Endodermal cell (in vitro differentiated cells): ENCODE data around the gene KCNQ5. TPM values are rescaled to one million over a fixed set of nuclear protein-coding genes. Genes with fewer than 3 reads are reported as not detected.

Experiments used
- DNase-seq: peaks from one replicate; pipeline ENCODE4 v3.0.0-alpha.2; 2017
- H3K27ac ChIP-seq: 2 replicates; pipeline ENCODE4 v1.5.1; 2013; ENCODE audit warnings: mild to moderate bottlenecking, low read depth, low read length, moderate library complexity
- H3K27me3 ChIP-seq: 2 replicates; pipeline ENCODE4 v1.6.1; 2013; ENCODE audit warnings: mild to moderate bottlenecking, low read length, moderate library complexity; ENCODE audit not compliant: insufficient read depth, control insufficient read depth, poor library complexity, severe bottlenecking
- H3K36me3 ChIP-seq: 2 replicates; pipeline ENCODE4 v1.7.0; 2013; ENCODE audit warnings: mild to moderate bottlenecking, low read length, moderate library complexity; ENCODE audit not compliant: control insufficient read depth, insufficient read depth
- H3K4me1 ChIP-seq: one replicate; pipeline ENCODE4 v1.7.0; 2013; ENCODE audit warnings: low read length; ENCODE audit not compliant: control insufficient read depth, insufficient read depth
- H3K4me3 ChIP-seq: 2 replicates; pipeline ENCODE4 v1.5.1; 2013; ENCODE audit warnings: mild to moderate bottlenecking, low read length, moderate library complexity
- H3K9ac ChIP-seq: 2 replicates; pipeline ENCODE4 v1.6.1; 2013; ENCODE audit warnings: mild to moderate bottlenecking, low read length, moderate library complexity; ENCODE audit not compliant: poor library complexity, severe bottlenecking; ENCODE audit errors: extremely low read depth
- H3K9me3 ChIP-seq: 2 replicates; pipeline ENCODE4 v1.6.1; 2013; ENCODE audit warnings: mild to moderate bottlenecking, low read length, moderate library complexity; ENCODE audit not compliant: control insufficient read depth
- H3K27ac Mint-ChIP-seq: 2 replicates; pipeline ENCODE4 v1.8.0; 2020; ENCODE audit warnings: mixed read lengths
- H3K27me3 Mint-ChIP-seq: 2 replicates; pipeline ENCODE4 v1.8.0; 2021; ENCODE audit warnings: mild to moderate bottlenecking, mixed read lengths; ENCODE audit not compliant: insufficient read depth
- H3K36me3 Mint-ChIP-seq: 2 replicates; pipeline ENCODE4 v1.8.0; 2020; ENCODE audit warnings: low read depth, mixed read lengths
- H3K4me1 Mint-ChIP-seq: 2 replicates; pipeline ENCODE4 v1.8.0; 2020; ENCODE audit warnings: mixed read lengths
- H3K4me3 Mint-ChIP-seq: 2 replicates; pipeline ENCODE4 v1.8.0; 2020; ENCODE audit warnings: mild to moderate bottlenecking, moderate library complexity, mixed read lengths
- H3K9me3 Mint-ChIP-seq: 2 replicates; pipeline ENCODE4 v1.8.0; 2020; ENCODE audit warnings: mild to moderate bottlenecking, mixed read lengths
- WGBS, 2 experiments: methylation state at CpG; one replicate each; pipeline versions ENCODE4 v1.1.5 to v1.1.7; 2013; ENCODE audit warnings: missing lambda C conversion rate in 2 of 2, mixed read lengths in 1 of 2; ENCODE audit not compliant: insufficient coverage in 1 of 2, insufficient read length in 1 of 2; 5-methylcytosine and 5-hydroxymethylcytosine counted together
- total RNA-seq, 2 donors: library from RNA; stranded (reverse); fragmentation: NEBNext Ultra II Directional in 1 of 2; extraction: Animal tissue kit (Norgen Biotek cat#: 25700) in 1 of 2; gene quantifications; 2 replicates in 1 of 2; 3 replicates in 1 of 2; pipeline ENCODE4 v1.2.1, GENCODE V29; 2021
- TF ChIP-seq, protein P1 (sequence below): fragments of 200-600 bp; sonication (generic); conservative IDR thresholded peaks from 2 replicates; pipeline ENCODE4 v1.5.0; 2021; ENCODE audit warnings: antibody characterized with exemption, mild to moderate bottlenecking

Gene KCNQ5
- total RNA-seq, 2 donors from 2014 or later: 2.4 to 8.3 TPM

DNA sequence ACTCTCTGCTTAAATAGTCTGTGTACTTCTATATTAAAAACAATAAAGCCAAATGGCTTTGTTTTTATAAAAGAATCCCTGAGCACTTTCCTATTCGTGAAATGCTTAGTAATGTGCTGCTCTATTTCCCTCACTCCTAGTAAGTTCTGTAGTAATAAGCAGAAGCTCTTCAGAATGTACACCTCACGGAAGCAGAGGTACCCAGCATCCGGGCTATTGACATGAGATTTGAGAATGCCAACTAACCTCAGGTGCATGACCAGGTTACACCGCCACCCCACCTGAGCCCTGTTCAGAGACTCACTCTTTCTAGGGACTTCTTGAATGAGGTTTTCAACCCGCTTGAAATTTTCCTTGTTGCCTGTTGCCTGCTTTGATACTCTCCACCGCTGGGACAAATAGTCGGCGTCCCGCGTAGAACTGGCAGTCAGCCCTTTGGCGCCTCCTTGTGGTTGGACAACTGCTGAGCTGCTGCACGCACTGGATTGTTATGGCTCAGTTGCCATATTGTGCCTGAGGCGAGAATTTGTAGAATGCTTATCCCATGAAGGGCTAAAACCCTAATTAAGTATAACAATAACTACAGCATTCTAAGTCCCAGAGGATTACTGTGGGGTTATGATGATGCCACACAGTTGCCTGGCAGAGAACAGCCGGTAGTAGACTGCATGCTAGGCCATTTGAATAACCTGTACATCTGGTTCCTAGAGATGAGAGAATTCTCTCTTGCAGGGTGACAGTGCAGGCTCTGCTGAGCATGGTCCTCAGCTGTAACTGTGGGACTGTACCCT, 508.0 kb downstream of the KCNQ5 start:
- Histone ChIP-seq H3K27ac (no peak overlapping the region), H3K9ac (no peak overlapping the region), H3K4me1 (peaks cover 4% of the 10 kb centered on the region), H3K36me3 (no peaks in the 10 kb centered on the region), H3K9me3 (no peaks in the 10 kb centered on the region), H3K4me3 (no peak overlapping the region), H3K27me3 (no peaks in the 10 kb centered on the region)
- H3K4me1 Mint-ChIP-seq: peaks cover 8% of the 10 kb centered on the region
- H3K27ac Mint-ChIP-seq: no peak overlapping the region
- 31 to 82% methylated on average over 5 to 14 of the region's 14 CpGs for WGBS, 2 experiments
- H3K4me3 Mint-ChIP-seq: no peak overlapping the region
- peaks cover 11% of the 10 kb centered on the region for H3K27me3 Mint-ChIP-seq
- H3K36me3 Mint-ChIP-seq: no peaks in the 10 kb centered on the region
- TF ChIP-seq, protein P1, sequence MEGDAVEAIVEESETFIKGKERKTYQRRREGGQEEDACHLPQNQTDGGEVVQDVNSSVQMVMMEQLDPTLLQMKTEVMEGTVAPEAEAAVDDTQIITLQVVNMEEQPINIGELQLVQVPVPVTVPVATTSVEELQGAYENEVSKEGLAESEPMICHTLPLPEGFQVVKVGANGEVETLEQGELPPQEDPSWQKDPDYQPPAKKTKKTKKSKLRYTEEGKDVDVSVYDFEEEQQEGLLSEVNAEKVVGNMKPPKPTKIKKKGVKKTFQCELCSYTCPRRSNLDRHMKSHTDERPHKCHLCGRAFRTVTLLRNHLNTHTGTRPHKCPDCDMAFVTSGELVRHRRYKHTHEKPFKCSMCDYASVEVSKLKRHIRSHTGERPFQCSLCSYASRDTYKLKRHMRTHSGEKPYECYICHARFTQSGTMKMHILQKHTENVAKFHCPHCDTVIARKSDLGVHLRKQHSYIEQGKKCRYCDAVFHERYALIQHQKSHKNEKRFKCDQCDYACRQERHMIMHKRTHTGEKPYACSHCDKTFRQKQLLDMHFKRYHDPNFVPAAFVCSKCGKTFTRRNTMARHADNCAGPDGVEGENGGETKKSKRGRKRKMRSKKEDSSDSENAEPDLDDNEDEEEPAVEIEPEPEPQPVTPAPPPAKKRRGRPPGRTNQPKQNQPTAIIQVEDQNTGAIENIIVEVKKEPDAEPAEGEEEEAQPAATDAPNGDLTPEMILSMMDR: peak; percentile 99
- DNase-seq: peak; percentile 96
- no peaks in the 10 kb centered on the region for H3K9me3 Mint-ChIP-seq

DNA sequence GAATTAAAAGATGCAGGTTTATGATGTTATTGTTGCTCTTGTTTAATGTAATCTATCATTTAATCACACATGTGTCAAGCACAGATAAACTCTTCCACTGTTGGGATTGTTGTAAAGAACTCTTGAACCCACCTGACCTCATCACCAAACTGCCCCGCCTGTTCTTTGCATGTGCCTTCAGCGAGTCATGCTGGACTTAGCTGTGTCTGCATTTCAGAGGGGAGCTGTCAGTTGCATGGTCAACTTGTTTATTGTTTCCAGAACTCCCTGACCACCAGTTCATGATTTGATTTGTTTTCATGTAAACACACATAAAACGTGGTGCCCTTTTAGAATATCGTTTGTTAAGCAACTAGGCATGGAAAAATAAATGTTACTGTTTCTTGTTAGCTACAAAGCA, 509.8 kb downstream of the KCNQ5 start:
- Histone ChIP-seq H3K27me3 (no peaks in the 10 kb centered on the region), H3K36me3 (no peaks in the 10 kb centered on the region), H3K4me1 (peaks cover 4% of the 10 kb centered on the region), H3K9me3 (no peaks in the 10 kb centered on the region), H3K4me3 (no peak overlapping the region), H3K9ac (no peak overlapping the region), H3K27ac (no peak overlapping the region)
- DNase-seq: no peak
- WGBS, 2 experiments: 84% methylated on average over 4 of the region's 4 CpGs
- Mint-ChIP-seq H3K9me3 (no peaks in the 10 kb centered on the region), H3K4me3 (no peak overlapping the region), H3K36me3 (no peaks in the 10 kb centered on the region), H3K27ac (no peak overlapping the region), H3K4me1 (peaks cover 8% of the 10 kb centered on the region), H3K27me3 (peaks cover 11% of the 10 kb centered on the region)
- TF ChIP-seq, protein P1: no peak

- peaks cover 8% of the 10 kb centered on the region for H3K4me1 Mint-ChIP-seq
- H3K36me3 Mint-ChIP-seq: no peaks in the 10 kb centered on the region
- Histone ChIP-seq H3K4me1 (peaks cover 4% of the 10 kb centered on the region), H3K36me3 (no peaks in the 10 kb centered on the region), H3K9me3 (no peaks in the 10 kb centered on the region), H3K27me3 (no peaks in the 10 kb centered on the region), H3K9ac (no peak overlapping the region), H3K27ac (no peak overlapping the region), H3K4me3 (no peak overlapping the region)
- H3K27me3 Mint-ChIP-seq: peaks cover 2% of the 10 kb centered on the region
- no peak overlapping the region for H3K27ac Mint-ChIP-seq
- DNase-seq: peak; percentile 97
- 67 to 69% methylated on average over 9 to 11 of the region's 11 CpGs for WGBS, 2 experiments
- TF ChIP-seq, protein P1: peak; percentile 94
- no peak overlapping the region for H3K4me3 Mint-ChIP-seq
- H3K9me3 Mint-ChIP-seq: no peaks in the 10 kb centered on the region
Measured at GRCh38 chr6:73134588-73134987, 512.7 kb downstream of the KCNQ5 start.
